SU-DHL-6 (cell line): ENCODE data around the gene MYBPHL.

Source experiments
- H2AFZ ChIP-seq: fragments of 200-600 bp; sonication (generic); 2 replicates; pipeline ENCODE4 v1.6.1; 2014; ENCODE audit warnings: low read depth, mild to moderate bottlenecking, moderate library complexity, mixed read lengths, antibody characterized with exemption, low read length; ENCODE audit not compliant: severe bottlenecking
- H3F3A ChIP-seq: fragments of 200-600 bp; shearing (Covaris generic); 2 replicates; pipeline ENCODE4 v1.6.0; 2016; ENCODE audit warnings: antibody characterized with exemption, mild to moderate bottlenecking; ENCODE audit not compliant: insufficient read depth
- H3K27ac ChIP-seq: fragments of 200-600 bp; sonication (generic); 2 replicates; pipeline ENCODE4 v1.5.1; 2016; ENCODE audit warnings: low read depth, mild to moderate bottlenecking, low read length, moderate library complexity, mixed read lengths
- H3K27me3 ChIP-seq: fragments of 200-600 bp; sonication (generic), shearing (Covaris generic); 2 replicates; pipeline ENCODE4 v1.6.0; 2014; ENCODE audit warnings: mild to moderate bottlenecking, low read length
- H3K36me3 ChIP-seq: fragments of 200-600 bp; sonication (generic); 2 replicates; pipeline ENCODE4 v1.6.1; 2014; ENCODE audit warnings: mild to moderate bottlenecking, low read length, mixed read lengths
- H3K4me2 ChIP-seq: fragments of 300-600, 200-600 bp; shearing (Covaris generic), sonication (generic); 2 replicates; pipeline ENCODE4 v1.6.0; 2014; ENCODE audit warnings: low read length, low read depth, mild to moderate bottlenecking; ENCODE audit not compliant: poor library complexity, severe bottlenecking
- H3K4me3 ChIP-seq: fragments of 200-600 bp; sonication (generic); 2 replicates; pipeline ENCODE4 v1.5.1; 2014; ENCODE audit warnings: antibody characterized with exemption, low read length, mild to moderate bottlenecking, mixed read lengths; ENCODE audit not compliant: insufficient read depth, poor library complexity, severe bottlenecking
- H3K79me2 ChIP-seq: fragments of 200-600 bp; sonication (generic); 2 replicates; pipeline ENCODE4 v1.6.1; 2014; ENCODE audit warnings: mild to moderate bottlenecking, low read length, moderate library complexity; ENCODE audit not compliant: insufficient read depth
- H3K9ac ChIP-seq: fragments of 200-600 bp; sonication (generic); 2 replicates; pipeline ENCODE4 v1.7.0; 2014; ENCODE audit warnings: mild to moderate bottlenecking, low read length
- H3K9me2 ChIP-seq: fragments of 200-600 bp; sonication (generic); replicated peaks from 2 replicates; pipeline ENCODE4 v1.6.1; 2014; ENCODE audit warnings: low read length; ENCODE audit not compliant: insufficient read depth
- H3K9me3 ChIP-seq: fragments of 200-600 bp; sonication (generic); 2 replicates; pipeline ENCODE4 v1.6.1; 2014; ENCODE audit warnings: low read length, mixed read lengths; ENCODE audit not compliant: insufficient read depth
- H4K20me1 ChIP-seq: fragments of 200-600 bp; sonication (generic); 2 replicates; pipeline ENCODE4 v1.6.1; 2014; ENCODE audit warnings: low read depth, mild to moderate bottlenecking, antibody characterized with exemption, low read length, moderate library complexity, mixed read lengths
- CTCF ChIP-seq: fragments of 200-600 bp; sonication (generic); IDR thresholded peaks from one replicate; pipeline ENCODE4 v1.5.1; 2017; ENCODE audit warnings: antibody characterized with exemption, mild to moderate bottlenecking, low read length, moderate library complexity; ENCODE audit not compliant: insufficient read depth, poor library complexity, severe bottlenecking
- EZH2phosphoT487 ChIP-seq: fragments of 200-600 bp; sonication (generic), shearing (Covaris generic); conservative IDR thresholded peaks from 2 replicates; pipeline ENCODE4 v1.6.1; 2018; ENCODE audit warnings: mild to moderate bottlenecking, antibody characterized with exemption, low read length, moderate library complexity, mixed read lengths

Gene MYBPHL

DNA sequence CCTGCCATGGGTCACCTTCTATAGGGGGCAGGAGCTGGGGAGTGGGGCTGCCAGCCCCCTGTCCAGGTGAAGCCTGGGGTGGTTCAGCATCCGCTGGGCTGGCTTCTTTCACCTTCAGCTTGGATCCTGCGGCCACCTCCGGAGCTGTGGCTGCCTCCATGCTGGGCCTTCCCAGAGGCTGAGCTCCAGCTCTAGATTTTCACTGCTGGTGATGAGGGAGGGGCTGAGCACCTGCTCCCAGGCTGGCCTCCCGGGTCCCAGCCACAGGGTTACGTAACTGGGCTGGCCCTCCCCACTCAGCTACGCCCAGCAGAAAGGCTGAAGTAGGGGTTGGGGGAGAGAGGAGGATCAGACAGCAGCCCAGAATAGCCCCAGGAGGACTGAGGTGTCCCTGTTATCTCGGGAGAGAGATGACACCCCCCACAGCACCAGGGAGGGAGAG is at the start of gene MYBPHL:
MYBPHL (minus strand) TSS at position 180 of the 442 bp plus-strand sequence; CDS start at position 160, 20 bp downstream.
- Histone ChIP-seq H3K79me2 (no peaks in the 10 kb centered on the region), H4K20me1 (no peaks in the 10 kb centered on the region), H3F3A (no peaks in the 10 kb centered on the region), H3K27me3 (no peaks in the 10 kb centered on the region), H3K9ac (no peak within 1 kb of the TSS), H2AFZ (no peak within 1 kb of the TSS), H3K4me2 (no peak within 1 kb of the TSS), H3K9me3 (no peaks in the 10 kb centered on the region), H3K27ac (no peak within 1 kb of the TSS), H3K36me3 (no peaks in the 10 kb centered on the region), H3K9me2 (no peaks in the 10 kb centered on the region), H3K4me3 (no peak within 1 kb of the TSS)
- TF ChIP-seq EZH2phosphoT487 (no peak), CTCF (no peak)

DNA sequence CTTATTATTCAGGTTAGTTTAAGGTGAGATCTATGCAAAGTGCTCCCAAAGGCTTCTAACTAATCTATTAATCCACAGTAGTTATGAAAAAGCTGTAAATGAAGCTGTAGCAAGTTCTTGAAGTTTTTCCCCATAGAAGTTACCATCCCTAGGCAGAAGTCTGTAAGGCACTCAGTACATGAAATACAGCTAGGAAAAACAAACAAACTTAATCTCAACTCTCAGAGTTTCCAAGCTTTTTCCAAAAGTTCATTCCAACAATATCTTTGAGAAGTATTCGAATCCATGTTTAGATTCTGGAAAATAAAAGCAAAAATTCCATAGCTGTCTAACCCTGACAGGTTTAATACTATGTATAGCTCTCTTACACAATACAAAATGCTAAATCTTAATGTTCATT is 49.7 kb upstream of the MYBPHL start:
- Histone ChIP-seq H3K9ac (no peak overlapping the region), H3K27ac (no peak overlapping the region), H3K36me3 (no peaks in the 10 kb centered on the region), H3K4me2 (no peak overlapping the region), H3K9me3 (no peaks in the 10 kb centered on the region), H3K9me2 (no peaks in the 10 kb centered on the region), H3F3A (no peaks in the 10 kb centered on the region), H2AFZ (no peak overlapping the region), H4K20me1 (no peaks in the 10 kb centered on the region), H3K79me2 (no peaks in the 10 kb centered on the region), H3K27me3 (no peaks in the 10 kb centered on the region), H3K4me3 (no peak overlapping the region)
- TF ChIP-seq CTCF (no peak), EZH2phosphoT487 (no peak)

- no peak for TF ChIP-seq EZH2phosphoT487
- no peak for TF ChIP-seq CTCF
- no peak overlapping the region for H3K27ac ChIP-seq
- H3K27me3 ChIP-seq = no peaks in the 10 kb centered on the region
- H3K4me3 ChIP-seq = no peak overlapping the region
- no peaks in the 10 kb centered on the region for H3K36me3 ChIP-seq
- no peak overlapping the region for H3K4me2 ChIP-seq
- H3K9me3 ChIP-seq = no peaks in the 10 kb centered on the region
- no peak overlapping the region for H2AFZ ChIP-seq
- no peaks in the 10 kb centered on the region for H3F3A ChIP-seq
- H3K79me2 ChIP-seq = no peaks in the 10 kb centered on the region
- no peaks in the 10 kb centered on the region for H3K9me2 ChIP-seq
- no peak overlapping the region for H3K9ac ChIP-seq
- H4K20me1 ChIP-seq = no peaks in the 10 kb centered on the region
Observed at GRCh38 chr1:109354929-109355328, 48.1 kb upstream of the MYBPHL start.

- no peaks in the 10 kb centered on the region for H3K9me2 ChIP-seq
- H3K79me2 ChIP-seq = no peaks in the 10 kb centered on the region
- no peaks in the 10 kb centered on the region for H4K20me1 ChIP-seq
- no peak for TF ChIP-seq EZH2phosphoT487
- TF ChIP-seq CTCF = no peak
- H3K27ac ChIP-seq = no peak overlapping the region
- H2AFZ ChIP-seq = no peak overlapping the region
- H3K36me3 ChIP-seq = no peaks in the 10 kb centered on the region
- no peak overlapping the region for H3K4me3 ChIP-seq
- H3K27me3 ChIP-seq = no peaks in the 10 kb centered on the region
- no peaks in the 10 kb centered on the region for H3K9me3 ChIP-seq
- H3K4me2 ChIP-seq = no peak overlapping the region
- H3F3A ChIP-seq = no peaks in the 10 kb centered on the region
- no peak overlapping the region for H3K9ac ChIP-seq
Observed at GRCh38 chr1:109351457-109351856, 44.6 kb upstream of the MYBPHL start.
